Frontal cortex (tissue), 4 donors: ENCODE results near the gene TANC1. TPM values are rescaled to one million over a fixed set of nuclear protein-coding genes. Genes with fewer than 3 reads are reported as not detected.
"Not testable (repeated sequence)": the region's sequence is repeated elsewhere in the genome, so short reads cannot be mapped to it uniquely, and the experiment has no call there.

ENCODE experiments used
- DNase-seq, 2 donors: peaks; one replicate each; pipeline ENCODE4 v3.0.0; 2012; ENCODE audit warnings: low spot score in 2 of 2
- FAIRE-seq: peaks from 2 replicates; lab custom pipeline; 2012; peaks lifted over from hg19 to GRCh38; lab: Jason Lieb, UNC
- total RNA-seq: library from RNA; depleted of rRNA; stranded (reverse); fragments of >200 nt; gene quantifications from one replicate; pipeline ENCODE4 v1.2.3, GENCODE V29; 2014
- donor health status: control.
- donor health status: control.
- donor health status: control.

TANC1 gene
- total RNA-seq, 1 donor from 2014 or later: 4.1 TPM

- no peak for DNase-seq
- no peak for FAIRE-seq
Measured at GRCh38 chr2:159129824-159130223, 161.4 kb downstream of the TANC1 start.

- DNase-seq: no peak
Measured at GRCh38 chr2:159130302-159130701, 161.9 kb downstream of the TANC1 start.

GRCh38 chr2:159131267-159131913, 162.9 kb downstream of the TANC1 start:
- FAIRE-seq (no peak), DNase-seq (no peak)

More at GRCh38 chr2:159130302-159130701, 161.9 kb downstream of the TANC1 start:
- FAIRE-seq: no peak

GRCh38 chr2:159131914-159132281, 163.5 kb downstream of the TANC1 start:
- DNase-seq (no peak), FAIRE-seq (no peak)

GRCh38 chr2:159133797-159134196, 165.4 kb downstream of the TANC1 start:
- FAIRE-seq: no peak

GRCh38 chr2:159134979-159135378, 166.5 kb downstream of the TANC1 start:
- DNase-seq (no peak), FAIRE-seq (no peak)

More at GRCh38 chr2:159133797-159134196, 165.4 kb downstream of the TANC1 start:
- peak in 1 of 2 donors; percentile 28 for DNase-seq

GRCh38 chr2:159136391-159136790, 168.0 kb downstream of the TANC1 start:
- no peak for FAIRE-seq
- no peak for DNase-seq

GRCh38 chr2:159137511-159138241, 169.2 kb downstream of the TANC1 start:
- DNase-seq (no peak), FAIRE-seq (no peak)

GRCh38 chr2:159138642-159139182, 170.3 kb downstream of the TANC1 start:
- FAIRE-seq: no peak
- DNase-seq: no peak

- DNase-seq (no peak), FAIRE-seq (no peak)
Measured at GRCh38 chr2:159139216-159139933, 170.9 kb downstream of the TANC1 start.

GRCh38 chr2:159140070-159140769, 171.8 kb downstream of the TANC1 start:
- DNase-seq (no peak), FAIRE-seq (no peak)

GRCh38 chr2:159140821-159141220, 172.4 kb downstream of the TANC1 start:
- not testable (repeated sequence) for DNase-seq, FAIRE-seq

GRCh38 chr2:159144776-159145614, 176.6 kb downstream of the TANC1 start:
- FAIRE-seq: no peak

GRCh38 chr2:159145745-159146354, 177.4 kb downstream of the TANC1 start:
- FAIRE-seq (no peak), DNase-seq (no peak)

More at GRCh38 chr2:159144776-159145614, 176.6 kb downstream of the TANC1 start:
- DNase-seq: no peak

GRCh38 chr2:159146996-159147666, 178.7 kb downstream of the TANC1 start:
- DNase-seq (no peak), FAIRE-seq (no peak)

GRCh38 chr2:159147690-159148089, 179.2 kb downstream of the TANC1 start:
- FAIRE-seq (no peak), DNase-seq (no peak)

- DNase-seq (no peak), FAIRE-seq (no peak)
Measured at GRCh38 chr2:159148901-159149300, 180.5 kb downstream of the TANC1 start.

- no peak for DNase-seq
Measured at GRCh38 chr2:159149747-159150146, 181.3 kb downstream of the TANC1 start.

More at GRCh38 chr2:159149747-159150146, 181.3 kb downstream of the TANC1 start:
- FAIRE-seq: no peak
